Activated T-cell treated with anti-CD3 and anti-CD28 coated beads for 24 hours (primary cell): ENCODE measurements around the gene GET3.
A peak's percentile ranks its signal among the peaks of the same experiment; 100 is the strongest.

ENCODE experiments used
- DNase-seq: peaks from one replicate; pipeline ENCODE4 v3.0.0-alpha.2; 2020; ENCODE audit warnings: low read depth

Gene GET3

DNA sequence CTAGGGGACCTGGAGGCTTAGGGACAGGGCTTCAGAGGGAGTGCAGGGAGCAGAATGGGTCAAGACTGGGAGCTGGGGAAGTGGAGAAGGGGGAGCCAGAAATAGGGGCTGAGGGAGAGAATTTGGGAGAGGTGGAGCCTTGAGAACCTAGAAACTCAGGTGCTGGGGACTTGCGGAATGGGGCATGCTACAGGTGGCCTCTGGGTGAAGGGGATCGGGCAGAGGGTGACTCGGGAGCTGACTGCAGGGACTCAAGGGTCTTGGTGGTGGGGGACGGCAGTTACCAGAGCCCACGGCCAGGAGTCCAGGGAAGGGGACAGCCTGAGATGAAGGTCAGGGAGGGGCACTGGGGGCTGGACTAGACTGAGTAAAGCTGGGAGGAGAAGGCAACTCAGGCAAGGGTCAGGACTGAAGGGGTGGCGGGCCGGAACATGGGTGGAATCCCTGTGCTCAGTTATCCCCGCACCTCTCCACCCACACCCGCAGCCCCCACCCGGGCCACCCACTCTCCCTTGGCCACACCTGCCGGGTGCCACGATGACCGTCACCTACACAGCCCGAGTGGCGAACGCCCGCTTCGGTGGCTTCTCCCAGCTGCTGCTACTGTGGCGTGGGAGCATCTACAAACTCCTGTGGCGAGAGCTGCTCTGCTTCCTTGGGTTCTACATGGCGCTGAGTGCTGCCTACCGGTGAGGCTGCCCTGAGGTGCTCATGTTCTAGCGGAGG is 14.9 kb downstream of the GET3 start:
- DNase-seq: no peak

DNA sequence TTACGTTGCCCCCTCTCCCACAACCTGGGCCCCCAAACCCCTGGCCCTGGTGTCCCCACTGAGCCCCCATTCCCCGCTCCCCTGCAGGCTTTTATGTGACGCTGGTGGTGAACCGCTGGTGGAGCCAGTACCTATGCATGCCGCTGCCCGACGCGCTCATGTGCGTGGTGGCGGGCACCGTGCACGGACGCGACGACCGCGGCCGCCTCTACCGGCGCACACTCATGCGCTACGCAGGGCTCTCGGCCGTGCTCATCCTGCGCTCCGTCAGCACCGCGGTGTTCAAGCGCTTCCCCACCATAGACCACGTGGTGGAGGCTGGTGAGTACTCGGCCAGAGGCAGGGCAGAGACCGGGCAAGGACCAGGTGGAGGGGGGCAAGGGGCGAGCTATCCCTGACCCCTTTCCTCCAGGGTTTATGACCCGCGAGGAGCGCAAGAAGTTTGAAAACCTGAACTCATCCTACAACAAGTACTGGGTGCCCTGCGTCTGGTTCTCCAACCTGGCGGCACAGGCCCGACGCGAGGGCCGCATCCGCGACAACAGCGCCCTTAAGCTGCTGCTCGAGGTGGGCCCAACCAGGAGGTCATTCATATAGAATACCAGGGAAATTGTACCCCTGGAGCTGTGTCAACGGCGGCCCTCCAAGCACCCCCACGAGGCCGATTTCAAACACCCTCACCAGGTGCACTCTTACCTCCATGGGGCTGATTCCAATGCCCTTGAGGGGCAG is 17.3 kb downstream of the GET3 start:
- DNase-seq: no peak

DNA sequence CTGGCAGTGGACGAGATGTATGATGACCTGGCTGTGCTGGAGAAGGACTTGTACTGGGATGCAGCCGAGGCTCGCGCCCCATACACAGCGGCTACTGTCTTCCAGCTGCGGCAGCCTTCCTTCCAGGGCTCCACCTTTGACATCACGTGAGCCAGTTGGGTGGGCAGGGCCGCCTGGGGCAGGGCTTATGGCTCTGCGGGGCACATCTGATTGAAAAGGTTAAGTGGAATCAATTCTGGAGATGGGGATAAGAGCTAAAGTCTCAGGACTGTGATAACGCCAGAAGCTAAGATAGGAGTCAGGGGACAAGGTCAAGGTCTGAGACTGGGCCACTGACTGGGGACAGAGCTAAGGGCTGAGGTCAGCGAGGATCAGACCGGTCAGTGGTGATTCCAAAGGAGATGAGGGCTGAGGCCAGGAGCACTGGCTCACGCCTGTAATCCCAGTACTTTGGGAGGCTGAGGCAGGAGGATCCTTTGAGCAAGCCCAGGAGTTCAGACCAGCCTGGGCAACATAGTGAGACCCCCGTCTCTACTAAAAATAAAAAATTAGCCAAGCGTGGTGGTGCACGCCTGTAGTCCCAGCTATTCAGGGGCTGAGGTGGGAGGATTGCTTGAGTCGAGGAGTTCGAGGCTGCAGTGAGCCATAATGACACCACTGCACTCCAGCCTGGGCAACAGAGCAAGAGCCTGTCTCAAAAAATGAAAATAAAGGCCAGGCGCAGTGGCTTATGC is 19.0 kb downstream of the GET3 start:
- DNase-seq: no peak

GRCh38 chr19:12757544-12758274 is 20.4 kb downstream of the GET3 start:
- peak; percentile 54 for DNase-seq

GRCh38 chr19:12759686-12760085 is 22.4 kb downstream of the GET3 start:
- no peak for DNase-seq

GRCh38 chr19:12763100-12763499 is 25.8 kb downstream of the GET3 start:
- DNase-seq: no peak

DNA sequence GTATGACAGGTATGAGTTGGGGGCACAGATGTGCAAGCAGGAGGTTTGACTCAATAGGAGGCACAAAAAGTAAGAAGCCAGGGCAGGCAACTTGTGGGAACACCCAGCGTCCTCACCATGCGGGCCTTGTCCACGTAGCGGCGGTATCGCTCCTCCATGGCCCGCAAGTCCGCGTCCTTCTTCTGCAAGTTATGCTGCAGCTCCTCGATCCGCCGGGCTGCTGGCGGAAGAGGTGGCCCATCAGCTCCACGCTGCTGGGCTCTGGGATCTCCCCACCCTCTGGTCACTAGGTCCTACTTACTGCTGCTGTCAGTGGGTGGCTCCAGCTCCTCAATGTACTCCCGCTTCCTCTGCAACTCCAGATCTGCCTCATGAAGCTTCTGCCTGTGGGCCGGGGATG is 27.4 kb downstream of the GET3 start:
- no peak for DNase-seq

DNA sequence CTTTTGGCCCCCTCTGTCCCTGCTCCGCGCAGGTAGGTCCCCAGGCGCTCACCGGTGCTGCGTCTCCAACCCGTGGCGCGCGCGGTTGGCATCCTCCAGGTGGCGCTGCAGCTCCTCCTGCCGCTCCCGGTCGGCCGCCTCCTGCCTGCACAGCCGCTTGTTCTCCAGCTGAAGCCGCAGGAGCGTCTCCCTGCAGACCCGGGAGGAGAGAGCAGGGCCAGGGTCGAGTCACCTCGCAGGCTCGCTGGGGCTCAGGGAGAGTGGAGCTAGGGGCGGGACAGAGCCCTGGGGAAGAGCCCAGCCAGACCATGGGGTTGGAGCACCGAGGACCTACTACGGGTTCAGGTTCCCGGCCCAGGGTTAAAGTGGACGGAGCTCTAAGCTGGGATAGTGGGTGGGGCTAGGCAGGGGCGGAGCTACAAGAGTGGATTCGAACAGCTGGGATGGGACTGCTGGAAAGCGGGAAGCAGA is 28.8 kb downstream of the GET3 start:
- DNase-seq: peak; percentile 58

DNA sequence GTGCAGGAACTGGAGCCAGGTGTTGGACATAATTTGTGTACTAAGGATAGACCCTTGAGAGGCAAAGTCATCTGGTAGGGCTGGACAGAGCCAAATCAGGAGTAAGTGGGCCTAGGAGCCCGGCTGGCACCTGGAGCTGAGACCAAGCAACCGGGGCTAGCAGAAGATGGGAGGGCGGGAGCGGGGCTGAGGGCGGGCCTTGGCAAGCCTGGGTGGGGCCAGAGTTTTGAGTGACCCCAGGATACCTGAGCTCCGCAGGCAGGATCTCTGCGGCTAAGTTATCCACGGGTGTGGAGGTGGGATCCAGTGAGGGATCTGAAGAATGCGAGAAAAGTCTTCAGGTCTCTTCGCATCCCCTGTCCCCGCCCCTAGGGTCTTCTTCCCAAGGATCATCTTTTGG is 29.9 kb downstream of the GET3 start:
- DNase-seq: no peak

DNA sequence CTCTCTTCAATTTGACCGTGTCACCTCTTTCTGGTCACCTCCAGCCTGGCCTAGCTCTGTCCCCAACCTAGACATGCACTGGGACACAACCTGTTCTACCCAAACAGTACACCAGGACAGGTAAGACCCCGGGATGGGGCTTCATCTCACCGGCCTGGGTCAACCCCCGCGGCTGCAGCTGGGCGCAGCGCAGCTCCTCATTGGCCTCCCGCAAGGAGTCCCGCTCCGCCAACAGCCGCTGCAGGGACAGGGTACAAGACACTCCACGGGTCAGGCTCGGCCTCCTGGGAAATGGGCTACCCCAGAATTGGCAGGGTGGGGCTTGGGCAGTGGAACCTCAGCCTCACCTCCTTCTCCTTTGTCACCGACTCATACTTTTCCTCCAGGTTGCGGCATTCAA is 30.4 kb downstream of the GET3 start:
- DNase-seq: no peak

GRCh38 chr19:12769689-12770088 is 32.4 kb downstream of the GET3 start:
- DNase-seq: no peak

- no peak for DNase-seq
These were observed 33.6 kb downstream of the GET3 start for GRCh38 chr19:12770922-12771321.

GRCh38 chr19:12772323-12772722 is 35.0 kb downstream of the GET3 start:
- no peak for DNase-seq

DNA sequence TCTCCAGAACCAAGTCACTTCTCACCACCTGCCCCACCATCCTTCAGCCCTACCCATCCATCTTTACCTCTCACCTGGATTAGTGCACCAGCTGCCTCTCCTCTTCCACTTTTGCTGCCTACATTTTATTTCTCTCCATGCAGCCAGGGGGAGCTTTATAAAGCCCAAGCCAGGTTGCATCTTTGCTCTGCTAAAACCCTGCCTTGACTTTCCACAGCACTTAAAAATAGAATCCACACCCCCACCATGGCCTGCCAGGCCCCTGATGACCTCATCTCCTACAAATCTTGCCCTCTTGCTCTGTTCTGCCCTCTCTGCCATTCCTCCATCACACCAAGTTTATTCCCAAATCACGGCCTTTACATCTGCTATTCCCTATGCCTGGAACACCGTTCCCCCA is 36.3 kb downstream of the GET3 start:
- no peak for DNase-seq

- no peak for DNase-seq
These were observed 37.6 kb downstream of the GET3 start, which contains the start of gene HOOK2 for GRCh38 chr19:12774588-12775555. HOOK2 (minus strand) TSS chr19:12775552; CDS start chr19:12775449, 103 bp downstream.

DNA sequence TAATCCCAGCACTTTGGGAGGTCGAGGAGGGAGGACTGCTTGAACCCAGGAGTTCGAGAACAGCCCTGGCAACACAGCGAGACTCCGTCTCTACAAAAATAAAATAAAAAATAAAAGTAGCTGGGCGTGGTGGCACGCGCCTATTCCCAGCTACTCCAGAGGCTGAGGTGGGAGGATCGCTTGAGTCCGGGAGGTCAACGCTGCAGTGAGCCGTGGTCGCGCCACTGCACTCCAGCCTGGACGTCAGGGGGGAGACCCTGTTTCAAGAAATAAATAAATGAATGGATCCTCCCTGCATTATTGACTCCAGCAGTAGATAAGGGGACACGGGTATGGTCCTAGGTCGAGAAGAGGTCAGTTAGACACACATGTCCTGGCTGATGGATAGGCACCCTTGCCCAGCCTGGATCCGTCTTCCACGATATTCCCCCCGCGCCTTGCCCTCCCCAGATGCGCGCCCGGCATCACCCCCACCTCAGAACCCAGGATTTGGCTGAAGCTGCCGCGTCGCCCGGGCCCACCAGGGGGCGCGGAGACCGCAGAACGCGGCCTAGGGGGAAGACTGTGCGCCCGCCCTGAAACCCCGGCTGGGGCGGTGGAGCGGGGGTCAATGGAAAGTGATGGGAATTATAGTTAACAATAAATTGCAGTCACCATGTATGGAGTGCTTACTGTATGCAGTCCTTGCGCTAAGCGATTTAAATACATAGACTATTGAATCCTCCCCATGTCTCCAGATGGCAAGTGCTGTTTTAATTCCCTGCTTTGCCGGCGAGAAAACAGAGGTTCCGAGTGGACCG is 40.1 kb downstream of the GET3 start:
- DNase-seq: peak; percentile 71

- DNase-seq: no peak
These were observed 41.0 kb downstream of the GET3 start for GRCh38 chr19:12778017-12778904.

GRCh38 chr19:12778905-12779161 is 41.5 kb downstream of the GET3 start:
- DNase-seq: no peak
